KG1 (cell line): ENCODE data around the gene BFSP2.
"Not testable (repeated sequence)": the region's sequence is repeated elsewhere in the genome, so short reads cannot be mapped to it uniquely, and the experiment has no call there.

Source experiments
- DNase-seq: peaks from one replicate; lab custom pipeline; 2025; lab: John Stamatoyannopoulos, UW

The BFSP2 gene

GRCh38 chr3:133479895-133480669 lies 80.2 kb downstream of the BFSP2 start:
- DNase-seq, result no peak

GRCh38 chr3:133482474-133482873 lies 82.6 kb downstream of the BFSP2 start:
- not testable (repeated sequence) for DNase-seq

DNA sequence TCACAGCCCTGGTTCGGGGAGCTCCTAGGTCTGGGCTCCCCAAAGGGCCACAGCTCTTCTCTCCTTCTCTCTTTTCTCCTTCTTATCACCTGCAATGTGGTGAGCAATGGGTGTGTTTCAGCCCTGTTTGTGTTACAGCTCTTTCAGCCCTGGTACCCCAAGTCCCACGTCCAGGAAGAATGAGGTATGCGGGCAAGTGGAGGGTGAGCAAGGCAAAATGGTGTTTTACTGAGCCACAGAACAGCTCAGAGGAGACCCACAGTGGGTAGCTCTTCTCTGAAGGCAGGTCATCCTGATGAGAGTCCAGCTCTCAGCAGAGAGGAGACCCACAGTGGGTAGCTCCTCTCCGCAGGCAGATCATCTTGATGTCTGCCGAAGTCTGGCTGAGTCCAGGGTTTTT lies 86.8 kb downstream of the BFSP2 start:
- DNase-seq, result no peak

DNA sequence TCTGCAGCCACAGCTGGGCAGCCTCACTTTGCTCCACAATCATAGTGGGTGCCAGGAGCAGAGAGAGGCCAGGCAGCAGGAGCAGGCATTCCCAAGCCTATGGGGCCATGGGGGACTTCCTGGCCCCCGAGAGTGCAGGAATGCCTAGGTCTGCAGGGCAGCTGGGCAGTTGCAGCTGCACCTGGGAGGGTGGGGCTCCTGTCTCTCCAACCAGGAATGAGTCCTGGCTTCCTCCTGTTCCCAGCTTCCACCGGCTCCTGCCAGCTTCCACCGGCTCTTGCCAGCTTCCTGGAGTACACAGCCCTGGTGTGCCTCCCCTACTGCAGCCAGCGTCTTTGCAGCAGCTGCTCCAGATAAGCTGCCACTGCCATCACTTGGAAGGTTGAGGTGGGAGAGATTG lies 87.3 kb downstream of the BFSP2 start:
- DNase-seq, result no peak

DNA sequence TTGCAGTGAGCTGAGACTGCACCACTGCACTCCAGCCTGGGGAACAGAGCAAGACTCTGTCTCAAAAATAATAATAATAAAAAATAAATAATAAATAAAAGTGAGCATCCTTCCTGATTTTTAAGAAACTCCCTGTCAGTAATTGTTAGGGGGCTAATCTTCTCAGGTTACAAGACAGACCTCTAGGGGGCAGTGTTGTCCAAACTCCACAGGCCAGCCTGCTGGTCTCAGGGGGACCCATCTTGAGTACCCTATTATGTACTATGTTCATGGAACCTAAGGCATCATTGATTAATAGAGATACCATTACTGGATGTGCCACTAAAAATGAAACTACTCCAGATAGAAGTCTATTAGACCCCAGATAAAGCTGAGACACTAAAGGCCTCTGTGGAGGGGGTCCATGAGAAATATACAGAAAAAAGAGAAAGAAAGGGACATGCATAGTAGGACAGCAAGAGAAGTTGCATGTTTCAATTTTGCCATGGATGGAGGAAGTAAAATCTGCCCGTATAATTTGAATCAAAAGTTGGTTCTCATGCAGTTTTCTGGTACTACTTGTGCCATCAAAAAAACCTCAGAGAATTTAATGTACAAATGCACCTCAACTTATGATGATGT lies 88.2 kb downstream of the BFSP2 start:
- no peak for DNase-seq

- DNase-seq, result no peak
Observed at GRCh38 chr3:133488785-133489367, 89.0 kb downstream of the BFSP2 start.

DNA sequence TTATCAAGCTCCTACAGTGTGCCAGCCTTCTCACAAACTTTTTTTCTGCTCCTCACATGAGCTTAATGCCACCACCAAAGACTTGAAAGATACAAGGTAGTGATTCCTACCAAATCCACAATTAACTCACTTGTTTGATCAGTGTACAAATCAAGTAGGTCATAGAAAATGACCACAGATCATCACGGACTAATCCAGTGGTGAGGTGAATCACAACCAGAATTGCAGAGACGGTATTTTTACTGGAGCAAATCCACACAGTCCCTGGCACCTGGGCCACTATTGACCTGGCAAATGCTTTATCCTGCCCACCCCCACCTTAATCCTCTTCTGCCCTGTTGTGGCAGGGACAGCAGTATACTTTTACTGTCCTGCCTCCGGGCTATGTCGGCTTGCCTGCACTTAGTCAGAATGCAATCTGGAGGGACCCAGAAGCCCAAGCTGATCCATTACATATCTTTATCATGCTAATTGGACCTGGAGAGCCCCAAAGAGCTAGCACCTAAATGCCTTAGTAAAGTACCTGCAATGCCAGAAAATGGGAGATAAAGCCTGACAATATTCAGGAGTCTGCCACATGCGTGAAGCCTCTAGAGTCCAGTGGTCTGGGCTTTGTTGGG lies 89.7 kb downstream of the BFSP2 start:
- no peak for DNase-seq

GRCh38 chr3:133490468-133491351 lies 90.9 kb downstream of the BFSP2 start:
- DNase-seq, result no peak

- no peak for DNase-seq
Observed at GRCh38 chr3:133491481-133492059, 91.7 kb downstream of the BFSP2 start.

- DNase-seq, result no peak
Observed at GRCh38 chr3:133492159-133492741, 92.4 kb downstream of the BFSP2 start.

- DNase-seq, result no peak
Observed at GRCh38 chr3:133494469-133494868, 94.6 kb downstream of the BFSP2 start.

DNA sequence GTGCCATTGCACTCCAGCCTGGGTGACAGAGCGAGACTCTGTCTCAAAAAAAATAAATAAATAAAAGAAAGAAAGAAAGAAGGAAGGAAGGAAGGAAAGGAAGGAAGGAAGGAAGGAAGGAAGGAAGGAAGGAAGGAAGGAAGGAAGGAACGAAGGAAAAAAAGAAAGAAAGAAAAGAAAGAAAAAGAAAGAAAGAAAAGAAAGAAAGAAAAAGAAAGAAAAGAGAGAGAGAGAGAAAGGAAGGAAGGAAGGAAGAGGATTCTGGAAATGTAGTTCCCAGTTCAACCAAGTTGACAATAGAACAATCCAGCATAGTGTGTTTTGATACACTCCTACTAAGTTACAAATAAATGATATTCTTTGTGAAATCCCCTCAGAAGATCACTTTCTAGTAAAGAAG lies 102.7 kb downstream of the BFSP2 start:
- DNase-seq, result not testable (repeated sequence)

DNA sequence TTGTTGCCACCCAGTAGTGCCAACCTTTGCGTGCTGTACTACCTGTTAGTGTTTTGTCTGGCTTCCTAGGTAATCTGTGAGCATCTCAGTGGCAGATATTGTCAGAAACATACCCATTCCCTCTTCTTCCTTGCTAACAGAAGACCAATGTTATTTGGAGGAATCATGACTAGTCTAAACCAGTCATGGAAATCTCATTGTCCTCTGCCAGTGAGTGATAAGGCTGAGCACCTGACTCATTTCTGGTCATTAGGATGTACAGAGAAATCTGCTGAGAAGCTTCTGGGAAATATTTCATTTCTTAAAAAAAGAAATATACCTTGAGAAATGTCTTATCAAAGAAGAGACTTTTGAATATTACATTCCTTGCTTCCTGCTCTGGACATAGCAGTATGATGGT lies 103.6 kb downstream of the BFSP2 start:
- DNase-seq, result no peak

- DNase-seq, result no peak
Observed at GRCh38 chr3:133504736-133505135, 104.9 kb downstream of the BFSP2 start.

GRCh38 chr3:133505813-133506212 lies 106.0 kb downstream of the BFSP2 start:
- DNase-seq, result no peak

DNA sequence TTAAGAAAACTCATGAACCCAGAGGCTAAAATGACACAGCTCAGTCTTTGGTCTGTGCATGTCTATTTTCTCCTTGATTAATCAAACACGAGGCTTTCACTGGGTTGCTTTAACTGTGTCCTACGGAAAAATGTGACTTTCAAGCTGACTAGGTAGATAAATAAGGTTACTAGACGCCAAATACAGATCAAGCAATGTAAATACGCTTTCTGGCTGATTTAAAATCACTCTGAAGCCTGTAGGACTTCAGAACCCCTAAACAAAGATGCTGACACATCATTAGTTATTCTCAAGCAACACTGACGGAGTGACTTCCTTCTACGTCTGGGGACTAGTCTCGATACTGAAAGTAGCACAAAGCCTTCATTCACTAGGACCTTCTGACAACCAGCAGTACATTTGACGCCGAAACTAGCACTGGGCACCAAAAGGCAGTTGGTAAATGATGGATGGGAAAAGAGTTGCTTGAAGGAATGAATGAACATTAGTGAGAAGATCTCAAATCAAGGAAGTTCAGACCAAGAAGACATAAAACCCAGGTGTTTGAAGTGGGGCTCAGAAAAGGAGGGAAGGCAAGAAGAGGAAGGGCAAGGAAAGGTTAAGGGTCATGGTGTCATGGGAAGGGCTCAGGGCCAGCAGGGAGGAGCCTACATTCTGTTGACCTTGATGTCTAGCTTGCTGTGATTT lies 106.5 kb downstream of the BFSP2 start:
- no peak for DNase-seq

DNA sequence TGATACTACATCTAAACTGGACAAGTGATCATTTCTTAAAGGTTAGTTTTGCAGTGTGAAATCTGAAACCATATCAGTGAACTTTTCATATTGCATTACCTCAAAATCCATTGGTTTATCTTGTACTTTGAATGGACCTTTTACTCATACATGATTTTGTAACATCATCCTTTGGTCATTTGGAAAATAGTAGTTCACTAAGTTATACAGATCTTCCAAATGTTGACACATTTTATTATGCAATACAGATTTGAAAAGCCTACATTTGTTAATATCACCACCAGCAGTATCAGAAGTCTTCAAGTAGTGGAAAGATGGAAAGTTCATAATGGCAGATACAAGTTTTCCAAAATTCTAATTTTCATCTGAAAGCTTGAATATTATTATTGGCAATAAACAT lies 109.6 kb downstream of the BFSP2 start:
- no peak for DNase-seq

DNA sequence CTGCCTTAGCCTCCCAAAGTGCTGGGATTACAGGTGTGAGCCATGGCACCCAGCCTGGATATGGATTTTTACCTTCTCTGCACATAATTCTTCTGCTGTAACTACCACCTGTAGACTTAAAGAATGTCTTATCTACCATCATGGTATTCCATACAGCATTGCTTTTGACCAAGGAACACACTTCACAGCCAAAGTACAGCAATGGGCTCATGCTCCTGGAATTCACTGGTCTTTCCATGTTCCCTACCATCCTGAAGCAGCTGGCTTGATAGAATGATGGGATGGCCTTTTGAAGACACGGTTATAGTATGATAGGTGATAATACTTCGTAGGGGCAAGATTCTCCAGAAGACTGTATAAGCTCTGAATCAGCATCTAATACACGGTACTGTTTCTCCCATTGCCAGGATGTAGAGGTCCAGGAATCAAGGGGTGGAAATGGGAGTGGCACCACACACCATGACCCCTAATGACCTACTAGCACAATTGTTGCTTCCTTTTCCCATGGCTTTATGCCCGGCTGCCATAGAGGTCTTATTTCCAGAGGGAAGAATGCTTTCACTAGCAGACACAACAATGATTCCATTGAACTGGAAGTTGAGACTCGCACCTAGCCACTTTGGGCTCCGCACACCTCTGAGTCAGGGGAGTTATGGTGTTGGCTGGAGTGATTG lies 112.7 kb downstream of the BFSP2 start:
- DNase-seq, result no peak

DNA sequence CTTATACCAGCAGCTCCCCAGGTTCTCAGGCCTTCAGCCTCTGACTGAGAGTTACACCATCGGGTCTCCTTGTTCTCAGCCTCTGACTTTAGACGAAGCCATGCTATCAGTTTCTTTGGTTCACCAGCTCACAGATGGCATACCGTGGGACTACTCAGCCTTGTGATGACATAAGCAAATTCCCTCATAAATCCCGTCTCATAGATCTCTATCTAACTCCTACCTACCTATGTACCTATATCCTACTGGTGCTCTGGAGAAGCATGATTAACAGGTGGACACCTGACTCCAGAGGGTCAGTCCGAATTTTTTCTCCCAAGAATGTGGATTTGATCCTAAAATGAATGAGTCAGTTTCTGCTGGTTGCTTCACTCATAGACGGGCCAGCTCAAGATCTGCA lies 114.6 kb downstream of the BFSP2 start:
- DNase-seq, result no peak

DNA sequence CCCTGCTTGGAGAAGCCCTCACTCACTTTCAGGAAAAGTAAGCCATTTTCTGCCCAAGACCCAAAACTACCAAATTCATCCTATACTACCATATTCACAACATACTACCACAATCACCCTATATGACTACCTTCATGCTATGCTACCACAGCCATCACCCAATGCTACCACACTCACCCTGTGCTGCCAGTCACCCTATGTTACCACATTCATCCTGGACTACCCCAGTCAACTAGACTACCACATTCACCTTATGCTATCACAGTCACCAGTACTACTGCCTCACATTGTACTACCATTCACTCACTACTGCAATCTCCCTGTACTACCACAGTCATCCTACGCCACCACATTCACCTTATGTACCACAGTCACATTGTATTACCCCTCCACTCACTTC lies 115.3 kb downstream of the BFSP2 start:
- DNase-seq, result no peak
